Type B pancreatic cell (in vitro differentiated cells): ENCODE results near the gene PAQR6. TPM values are rescaled to one million over a fixed set of nuclear protein-coding genes. Genes with fewer than 3 reads are reported as not detected.

Experiments
- DNase-seq: peaks from one replicate; pipeline ENCODE4 v3.0.0; 2021; ENCODE audit warnings: mixed read lengths; ENCODE audit not compliant: unreplicated experiment; ENCODE audit errors: extremely low spot score
- H3K27ac Mint-ChIP-seq: 2 replicates; pipeline ENCODE4 v1.8.0; 2021; ENCODE audit warnings: mild to moderate bottlenecking, mixed read lengths
- H3K27me3 Mint-ChIP-seq: 2 replicates; pipeline ENCODE4 v1.8.0; 2021; ENCODE audit warnings: mixed read lengths
- H3K36me3 Mint-ChIP-seq: 2 replicates; pipeline ENCODE4 v1.8.0; 2021; ENCODE audit warnings: mixed read lengths
- H3K4me1 Mint-ChIP-seq: one replicate; pipeline ENCODE4 v1.8.0; 2021; ENCODE audit warnings: mixed read lengths; ENCODE audit not compliant: unreplicated experiment
- H3K4me3 Mint-ChIP-seq: 2 replicates; pipeline ENCODE4 v1.8.0; 2021; ENCODE audit warnings: mild to moderate bottlenecking, mixed read lengths
- H3K9me3 Mint-ChIP-seq: 2 replicates; pipeline ENCODE4 v1.8.0; 2021; ENCODE audit warnings: mixed read lengths
- total RNA-seq: library from RNA; stranded (reverse); gene quantifications from 2 replicates; pipeline ENCODE4 v1.2.1, GENCODE V29; 2021; ENCODE audit warnings: low replicate concordance
- TF ChIP-seq, protein P1 (sequence below): fragments of 200-600 bp; sonication (generic); conservative IDR thresholded peaks from 2 replicates; pipeline ENCODE4 v1.5.0; 2021; ENCODE audit warnings: antibody characterized with exemption, mild to moderate bottlenecking

Gene PAQR6
- total RNA-seq, 1 donor from 2014 or later, result 19.0 TPM

DNA sequence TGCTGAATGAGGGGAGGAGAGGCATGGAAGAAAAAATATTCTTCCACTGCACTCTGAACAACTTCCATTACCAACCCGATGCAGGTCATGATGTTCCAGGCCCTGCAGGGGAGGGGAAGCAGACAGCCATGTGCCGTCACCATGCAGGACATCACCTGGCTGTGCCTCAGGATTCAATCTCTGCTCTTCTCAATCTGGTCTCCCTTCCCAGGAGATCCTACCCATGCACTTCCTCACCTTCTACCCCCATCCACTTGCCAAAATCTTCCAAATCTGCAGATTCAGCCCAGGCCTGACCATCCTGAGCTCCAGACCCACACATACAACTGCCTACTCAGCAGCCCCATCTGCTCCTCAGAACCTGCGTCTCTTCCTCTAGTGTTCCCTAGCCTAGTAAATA, 5.8 kb upstream of the PAQR6 start:
- H3K4me1 Mint-ChIP-seq, result no peaks in the 10 kb centered on the region
- H3K27ac Mint-ChIP-seq, result no peak overlapping the region
- DNase-seq, result no peak
- H3K36me3 Mint-ChIP-seq, result peaks cover 22% of the 10 kb centered on the region
- H3K9me3 Mint-ChIP-seq, result no peaks in the 10 kb centered on the region
- no peak overlapping the region for H3K4me3 Mint-ChIP-seq
- H3K27me3 Mint-ChIP-seq, result no peaks in the 10 kb centered on the region
- TF ChIP-seq, protein P1, sequence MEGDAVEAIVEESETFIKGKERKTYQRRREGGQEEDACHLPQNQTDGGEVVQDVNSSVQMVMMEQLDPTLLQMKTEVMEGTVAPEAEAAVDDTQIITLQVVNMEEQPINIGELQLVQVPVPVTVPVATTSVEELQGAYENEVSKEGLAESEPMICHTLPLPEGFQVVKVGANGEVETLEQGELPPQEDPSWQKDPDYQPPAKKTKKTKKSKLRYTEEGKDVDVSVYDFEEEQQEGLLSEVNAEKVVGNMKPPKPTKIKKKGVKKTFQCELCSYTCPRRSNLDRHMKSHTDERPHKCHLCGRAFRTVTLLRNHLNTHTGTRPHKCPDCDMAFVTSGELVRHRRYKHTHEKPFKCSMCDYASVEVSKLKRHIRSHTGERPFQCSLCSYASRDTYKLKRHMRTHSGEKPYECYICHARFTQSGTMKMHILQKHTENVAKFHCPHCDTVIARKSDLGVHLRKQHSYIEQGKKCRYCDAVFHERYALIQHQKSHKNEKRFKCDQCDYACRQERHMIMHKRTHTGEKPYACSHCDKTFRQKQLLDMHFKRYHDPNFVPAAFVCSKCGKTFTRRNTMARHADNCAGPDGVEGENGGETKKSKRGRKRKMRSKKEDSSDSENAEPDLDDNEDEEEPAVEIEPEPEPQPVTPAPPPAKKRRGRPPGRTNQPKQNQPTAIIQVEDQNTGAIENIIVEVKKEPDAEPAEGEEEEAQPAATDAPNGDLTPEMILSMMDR, result no peak

DNA sequence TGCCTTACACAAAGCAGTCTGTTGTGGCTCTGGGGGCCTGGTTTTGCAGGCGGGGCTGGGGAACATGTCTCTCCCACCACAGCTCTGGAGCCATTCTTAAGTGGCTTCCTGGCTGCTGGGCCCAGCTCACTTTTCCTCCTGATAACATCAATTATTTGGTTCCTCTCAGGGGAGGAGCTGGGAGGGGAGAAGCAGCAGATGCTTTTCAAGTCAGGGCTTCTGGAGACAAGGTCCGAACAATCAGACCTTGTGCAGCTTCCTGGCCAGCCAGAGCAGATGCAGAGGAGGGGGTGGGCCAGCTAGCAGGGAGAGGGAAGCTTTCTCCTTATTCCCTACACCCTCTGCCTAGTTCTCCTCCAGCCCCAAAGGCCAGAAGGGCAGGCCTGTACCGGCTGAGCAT, 3.7 kb upstream of the PAQR6 start:
- peaks cover 4% of the 10 kb centered on the region for H3K4me1 Mint-ChIP-seq
- DNase-seq, result no peak
- H3K36me3 Mint-ChIP-seq, result peaks cover 19% of the 10 kb centered on the region
- H3K4me3 Mint-ChIP-seq, result no peak overlapping the region
- H3K27me3 Mint-ChIP-seq, result no peaks in the 10 kb centered on the region
- TF ChIP-seq, protein P1, result no peak
- no peak overlapping the region for H3K27ac Mint-ChIP-seq
- no peaks in the 10 kb centered on the region for H3K9me3 Mint-ChIP-seq

DNA sequence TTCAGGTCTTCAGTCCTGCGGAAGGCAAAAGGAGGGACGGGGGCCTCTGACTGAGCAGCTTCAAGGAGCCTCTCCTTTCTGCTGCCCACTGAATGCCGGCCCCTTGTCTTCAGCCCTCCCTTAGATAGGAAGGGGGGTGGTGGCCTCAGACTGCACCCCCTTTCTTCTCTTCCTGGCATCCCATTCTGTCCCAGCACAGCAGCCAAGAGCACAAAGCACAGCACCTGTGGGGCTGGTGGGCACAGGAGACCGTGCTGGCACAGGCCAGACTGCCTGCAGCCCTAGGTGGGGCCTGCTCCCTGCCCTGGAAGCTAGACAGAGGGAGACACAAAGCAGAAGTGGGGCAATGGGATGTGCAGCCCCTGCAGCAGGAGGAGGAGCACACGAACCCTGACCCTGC, 1.7 kb upstream of the PAQR6 start:
- no peaks in the 10 kb centered on the region for H3K27me3 Mint-ChIP-seq
- H3K36me3 Mint-ChIP-seq, result peaks cover 19% of the 10 kb centered on the region
- no peak for DNase-seq
- TF ChIP-seq, protein P1, result no peak
- no peak overlapping the region for H3K27ac Mint-ChIP-seq
- no peak overlapping the region for H3K4me3 Mint-ChIP-seq
- peaks cover 4% of the 10 kb centered on the region for H3K4me1 Mint-ChIP-seq
- no peaks in the 10 kb centered on the region for H3K9me3 Mint-ChIP-seq

DNA sequence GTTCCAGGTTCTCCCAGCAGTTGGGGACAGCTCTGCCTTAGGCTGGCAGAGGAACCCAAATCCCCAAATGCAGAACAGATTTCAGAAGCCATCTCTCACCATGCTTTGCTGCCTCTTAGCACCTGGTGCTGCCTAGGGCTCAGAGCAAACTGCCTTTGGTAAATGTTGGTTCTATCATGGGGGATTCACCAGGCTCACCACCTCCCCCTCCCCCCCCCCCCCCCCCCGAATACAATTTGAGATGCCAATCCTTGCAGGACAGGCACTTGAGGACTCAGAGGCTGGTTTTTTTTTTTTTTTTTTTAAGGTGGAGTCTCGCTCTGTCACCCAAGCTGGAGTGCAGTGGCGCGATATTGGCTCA, 447 bp upstream of the PAQR6 start:
- H3K27ac Mint-ChIP-seq, result no peak overlapping the region
- peaks cover 4% of the 10 kb centered on the region for H3K4me1 Mint-ChIP-seq
- no peak for DNase-seq
- no peak overlapping the region for H3K4me3 Mint-ChIP-seq
- H3K36me3 Mint-ChIP-seq, result peaks cover 11% of the 10 kb centered on the region
- TF ChIP-seq, protein P1, result no peak
- H3K9me3 Mint-ChIP-seq, result no peaks in the 10 kb centered on the region
- H3K27me3 Mint-ChIP-seq, result no peaks in the 10 kb centered on the region

DNA sequence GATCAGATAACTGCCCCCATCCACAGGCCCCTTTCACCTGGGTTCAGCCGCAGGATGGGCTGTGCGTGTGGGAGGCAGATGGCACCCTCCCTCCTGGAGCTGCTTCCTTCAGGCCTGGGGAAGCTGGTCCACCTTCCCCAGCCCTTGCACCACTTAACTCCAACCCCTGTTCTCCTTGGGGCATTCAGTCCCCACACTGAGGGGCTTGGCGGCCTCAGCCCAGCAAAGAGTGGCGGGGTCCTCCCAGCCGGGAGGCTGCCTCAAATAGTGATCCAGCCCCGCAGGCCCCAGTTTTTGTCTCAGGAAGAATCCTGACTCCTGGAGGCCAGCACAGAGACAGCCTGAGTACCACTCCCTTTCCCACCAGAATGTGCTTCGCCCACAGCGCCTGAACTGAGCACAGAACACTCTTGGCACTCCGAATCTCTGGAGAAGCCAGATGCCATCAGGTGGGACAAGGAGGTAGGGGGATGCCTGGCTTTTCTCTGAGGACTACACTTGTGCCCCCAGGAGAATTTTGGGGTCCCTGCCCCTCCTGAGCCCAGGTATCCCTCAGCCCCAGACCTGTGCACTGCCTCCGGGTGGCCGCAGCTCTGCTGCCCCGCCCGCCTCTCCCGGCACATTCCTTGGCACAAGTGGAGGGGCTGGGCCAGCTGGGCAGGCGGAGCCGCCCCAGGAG, 936 bp downstream of the PAQR6 start:
- H3K36me3 Mint-ChIP-seq, result peaks cover 4% of the 10 kb centered on the region
- no peaks in the 10 kb centered on the region for H3K9me3 Mint-ChIP-seq
- H3K27me3 Mint-ChIP-seq, result no peaks in the 10 kb centered on the region
- DNase-seq, result no peak
- no peak overlapping the region for H3K27ac Mint-ChIP-seq
- no peak overlapping the region for H3K4me3 Mint-ChIP-seq
- TF ChIP-seq, protein P1, result no peak
- peaks cover 4% of the 10 kb centered on the region for H3K4me1 Mint-ChIP-seq
